Measurements from ENCODE around the gene VNN1. TPM values are rescaled to one million over a fixed set of nuclear protein-coding genes. Genes with fewer than 3 reads are reported as not detected.
"Not testable (repeated sequence)": the region's sequence is repeated elsewhere in the genome, so short reads cannot be mapped to it uniquely, and the experiment has no call there.

VNN1 gene
- total RNA-seq, 4 donors from 2014 or later, result 0.38 to 1.1 (median 0.67) TPM

- Histone ChIP-seq H3K27me3 (no peaks in the 10 kb centered on the region), H3K4me1 (no peaks in the 10 kb centered on the region), H3K27ac (no peak overlapping the region), H3K4me3 (no peak overlapping the region), H3K9me3 (no peaks in the 10 kb centered on the region), H3K36me3 (no peaks in the 10 kb centered on the region)
- no peak for TF ChIP-seq CTCF (IDR thresholded peaks at IDR 0.05)
- no peak for TF ChIP-seq POLR2AphosphoS5 (IDR thresholded peaks at IDR 0.05)
- TF ChIP-seq EP300 (IDR thresholded peaks at IDR 0.05), result no peak
- no peak for TF ChIP-seq POLR2A (IDR thresholded peaks at IDR 0.05)
- DNase-seq (ENCODE audit: low spot score in 2 of 2), result no peak
- WGBS, result 81% methylated on average over 3 of the region's 3 CpGs
These were observed 62.8 kb downstream of the VNN1 start for GRCh38 chr6:132651062-132651461.

GRCh38 chr6:132650429-132650828, 63.4 kb downstream of the VNN1 start:
- TF ChIP-seq POLR2A (IDR thresholded peaks at IDR 0.05), result no peak
- no peak for TF ChIP-seq CTCF (IDR thresholded peaks at IDR 0.05)
- no peak for TF ChIP-seq POLR2AphosphoS5 (IDR thresholded peaks at IDR 0.05)
- H3K27ac ChIP-seq, result no peak overlapping the region
- no peaks in the 10 kb centered on the region for H3K9me3 ChIP-seq
- no peaks in the 10 kb centered on the region for H3K27me3 ChIP-seq
- no peaks in the 10 kb centered on the region for H3K36me3 ChIP-seq
- no peak overlapping the region for H3K4me3 ChIP-seq
- no peak for DNase-seq (ENCODE audit: low spot score in 2 of 2)
- WGBS, result 98% methylated on average over 1 of the region's 1 CpG
- H3K4me1 ChIP-seq, result no peaks in the 10 kb centered on the region

- Histone ChIP-seq H3K27ac (no peak overlapping the region), H3K27me3 (no peaks in the 10 kb centered on the region), H3K4me3 (no peak overlapping the region), H3K4me1 (no peaks in the 10 kb centered on the region), H3K9me3 (no peaks in the 10 kb centered on the region), H3K36me3 (no peaks in the 10 kb centered on the region)
- TF ChIP-seq CTCF (IDR thresholded peaks at IDR 0.05), result no peak
- TF ChIP-seq POLR2A (IDR thresholded peaks at IDR 0.05), result no peak
- no peak for TF ChIP-seq POLR2AphosphoS5 (IDR thresholded peaks at IDR 0.05)
- no peak for TF ChIP-seq EP300 (IDR thresholded peaks at IDR 0.05)
- 67% methylated on average over 2 of the region's 2 CpGs for WGBS
- no peak for DNase-seq (ENCODE audit: low spot score in 2 of 2)
These were observed 65.0 kb downstream of the VNN1 start for GRCh38 chr6:132648828-132649227.

GRCh38 chr6:132648356-132648755, 65.5 kb downstream of the VNN1 start:
- DNase-seq (ENCODE audit: low spot score in 2 of 2), result no peak
- 54% methylated on average over 2 of the region's 2 CpGs for WGBS

DNA sequence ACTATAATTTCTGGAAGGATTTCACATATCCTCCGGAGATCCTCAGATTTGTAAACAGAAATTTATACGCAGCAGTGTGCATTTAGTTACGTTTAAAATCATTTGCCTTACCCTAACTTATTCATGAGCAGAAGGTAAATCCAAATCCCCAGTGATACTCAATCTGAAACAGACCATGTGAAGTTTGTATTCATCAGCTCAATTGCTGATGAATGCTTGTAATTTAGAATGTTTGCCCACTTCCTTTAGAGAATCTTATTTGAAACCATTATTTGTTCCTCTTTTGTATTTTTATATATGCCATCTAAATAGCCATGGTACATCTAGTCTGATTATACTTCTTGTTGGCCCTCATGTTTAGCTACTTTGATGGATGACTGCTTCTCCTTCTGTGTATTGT, 70.3 kb downstream of the VNN1 start:
- Histone ChIP-seq H3K9me3 (no peaks in the 10 kb centered on the region), H3K27ac (no peak overlapping the region), H3K4me3 (no peak overlapping the region), H3K27me3 (no peaks in the 10 kb centered on the region), H3K36me3 (no peaks in the 10 kb centered on the region), H3K4me1 (no peaks in the 10 kb centered on the region)
- DNase-seq (ENCODE audit: low spot score in 2 of 2), result no peak
- TF ChIP-seq CTCF (IDR thresholded peaks at IDR 0.05), result no peak
- TF ChIP-seq POLR2AphosphoS5 (IDR thresholded peaks at IDR 0.05), result no peak
- no peak for TF ChIP-seq EP300 (IDR thresholded peaks at IDR 0.05)
- TF ChIP-seq POLR2A (IDR thresholded peaks at IDR 0.05), result no peak
- 83% methylated on average over 3 of the region's 3 CpGs for WGBS

More at GRCh38 chr6:132648356-132648755, 65.5 kb downstream of the VNN1 start:
- Histone ChIP-seq H3K36me3 (no peaks in the 10 kb centered on the region), H3K4me3 (no peak overlapping the region), H3K27ac (no peak overlapping the region), H3K9me3 (no peaks in the 10 kb centered on the region), H3K27me3 (no peaks in the 10 kb centered on the region), H3K4me1 (no peaks in the 10 kb centered on the region)
- no peak for TF ChIP-seq EP300 (IDR thresholded peaks at IDR 0.05)
- no peak for TF ChIP-seq POLR2AphosphoS5 (IDR thresholded peaks at IDR 0.05)
- TF ChIP-seq CTCF (IDR thresholded peaks at IDR 0.05), result no peak
- TF ChIP-seq POLR2A (IDR thresholded peaks at IDR 0.05), result no peak

GRCh38 chr6:132637135-132637534, 76.7 kb downstream of the VNN1 start:
- not testable (repeated sequence) for DNase-seq (ENCODE audit: low spot score in 2 of 2); H3K4me1 ChIP-seq; H3K27ac ChIP-seq; H3K9me3 ChIP-seq; H3K4me3 ChIP-seq; H3K36me3 ChIP-seq
- H3K27me3 ChIP-seq, result peaks cover 11% of the 10 kb centered on the region
- 82% methylated on average over 1 of the region's 1 CpG for WGBS

GRCh38 chr6:132635906-132636305, 77.9 kb downstream of the VNN1 start:
- H3K27ac ChIP-seq; H3K9me3 ChIP-seq; H3K36me3 ChIP-seq; DNase-seq (ENCODE audit: low spot score in 2 of 2); H3K4me1 ChIP-seq; H3K4me3 ChIP-seq: not testable (repeated sequence)
- H3K27me3 ChIP-seq, result peaks cover 11% of the 10 kb centered on the region
- 92% methylated on average over 3 of the region's 3 CpGs for WGBS

GRCh38 chr6:132635288-132635687, 78.6 kb downstream of the VNN1 start:
- not testable (repeated sequence) for DNase-seq (ENCODE audit: low spot score in 2 of 2); H3K4me1 ChIP-seq
- 43% methylated on average over 3 of the region's 3 CpGs for whole genome bisulfite sequencing

More at GRCh38 chr6:132635288-132635687, 78.6 kb downstream of the VNN1 start:
- not testable (repeated sequence) for H3K27ac ChIP-seq, H3K4me3 ChIP-seq, H3K9me3 ChIP-seq, H3K36me3 ChIP-seq
- H3K27me3 ChIP-seq, result peaks cover 11% of the 10 kb centered on the region
